Ecto neural progenitor cell (in vitro differentiated cells): ENCODE results near the gene ADAMTS12.

Source experiments
- DNase-seq: peaks from one replicate; pipeline ENCODE4 v3.0.0-alpha.2; 2018; ENCODE audit warnings: low spot score

Gene ADAMTS12

GRCh38 chr5:33753704-33754103 is 138.1 kb downstream of the ADAMTS12 start:
- DNase-seq = no peak

GRCh38 chr5:33748754-33749153 is 143.0 kb downstream of the ADAMTS12 start:
- no peak for DNase-seq

- no peak for DNase-seq
Observed at GRCh38 chr5:33745101-33745770, 146.6 kb downstream of the ADAMTS12 start.

GRCh38 chr5:33743099-33743498 is 148.7 kb downstream of the ADAMTS12 start:
- no peak for DNase-seq

GRCh38 chr5:33742181-33742580 is 149.6 kb downstream of the ADAMTS12 start:
- no peak for DNase-seq

GRCh38 chr5:33738967-33739366 is 152.8 kb downstream of the ADAMTS12 start:
- DNase-seq = no peak

GRCh38 chr5:33738097-33738496 is 153.7 kb downstream of the ADAMTS12 start:
- no peak for DNase-seq

GRCh38 chr5:33737697-33738096 is 154.1 kb downstream of the ADAMTS12 start:
- no peak for DNase-seq

GRCh38 chr5:33737284-33737683 is 154.5 kb downstream of the ADAMTS12 start:
- no peak for DNase-seq

GRCh38 chr5:33736510-33736909 is 155.3 kb downstream of the ADAMTS12 start:
- DNase-seq = no peak

GRCh38 chr5:33735072-33735471 is 156.7 kb downstream of the ADAMTS12 start:
- no peak for DNase-seq

GRCh38 chr5:33734537-33734936 is 157.3 kb downstream of the ADAMTS12 start:
- no peak for DNase-seq

- DNase-seq = no peak
Observed at GRCh38 chr5:33733225-33733624, 158.6 kb downstream of the ADAMTS12 start.

GRCh38 chr5:33726422-33727165 is 165.2 kb downstream of the ADAMTS12 start:
- DNase-seq = no peak

- no peak for DNase-seq
Observed at GRCh38 chr5:33725806-33726205, 166.0 kb downstream of the ADAMTS12 start.

GRCh38 chr5:33721491-33722200 is 170.1 kb downstream of the ADAMTS12 start:
- no peak for DNase-seq

- DNase-seq = no peak
Observed at GRCh38 chr5:33720176-33720575, 171.6 kb downstream of the ADAMTS12 start.

- no peak for DNase-seq
Observed at GRCh38 chr5:33719769-33720168, 172.0 kb downstream of the ADAMTS12 start.

GRCh38 chr5:33715661-33716060 is 176.1 kb downstream of the ADAMTS12 start:
- DNase-seq = no peak

GRCh38 chr5:33713136-33713765 is 178.5 kb downstream of the ADAMTS12 start:
- DNase-seq = no peak

- DNase-seq = no peak
Observed at GRCh38 chr5:33712664-33713063, 179.1 kb downstream of the ADAMTS12 start.

GRCh38 chr5:33711094-33711679 is 180.6 kb downstream of the ADAMTS12 start:
- DNase-seq = no peak
